ENCODE results near the gene WDFY4.

WDFY4 gene

GRCh38 chr10:48800007-48800675, 115.5 kb downstream of the WDFY4 start:
- DNase-seq: no peak

- no peak for DNase-seq
Observed at GRCh38 chr10:48801001-48801421, 116.3 kb downstream of the WDFY4 start.

- no peak for DNase-seq
Observed at GRCh38 chr10:48802611-48803071, 118.0 kb downstream of the WDFY4 start.

GRCh38 chr10:48803801-48804584, 119.3 kb downstream of the WDFY4 start:
- no peak for DNase-seq

- DNase-seq: peak; percentile 32
Observed at GRCh38 chr10:48804740-48805182, 120.1 kb downstream of the WDFY4 start.

GRCh38 chr10:48805411-48805810, 120.7 kb downstream of the WDFY4 start:
- DNase-seq: no peak

- DNase-seq: no peak
Observed at GRCh38 chr10:48805848-48806247, 121.2 kb downstream of the WDFY4 start.

GRCh38 chr10:48806342-48806741, 121.7 kb downstream of the WDFY4 start:
- DNase-seq: no peak

- no peak for DNase-seq
Observed at GRCh38 chr10:48807791-48808470, 123.3 kb downstream of the WDFY4 start.

- no peak for DNase-seq
Observed at GRCh38 chr10:48809261-48809660, 124.6 kb downstream of the WDFY4 start.

GRCh38 chr10:48811461-48811860, 126.8 kb downstream of the WDFY4 start:
- no peak for DNase-seq

- DNase-seq: no peak
Observed at GRCh38 chr10:48811917-48812316, 127.2 kb downstream of the WDFY4 start.

GRCh38 chr10:48813291-48813690, 128.6 kb downstream of the WDFY4 start:
- no peak for DNase-seq

- no peak for DNase-seq
Observed at GRCh38 chr10:48813825-48814224, 129.2 kb downstream of the WDFY4 start.

GRCh38 chr10:48814933-48815332, 130.3 kb downstream of the WDFY4 start:
- no peak for DNase-seq

GRCh38 chr10:48817141-48817540, 132.5 kb downstream of the WDFY4 start:
- no peak for DNase-seq

GRCh38 chr10:48818081-48818480, 133.4 kb downstream of the WDFY4 start:
- DNase-seq: no peak

- DNase-seq: no peak
Observed at GRCh38 chr10:48818861-48819520, 134.3 kb downstream of the WDFY4 start.

- DNase-seq: no peak
Observed at GRCh38 chr10:48819783-48820182, 135.1 kb downstream of the WDFY4 start.

- no peak for DNase-seq
Observed at GRCh38 chr10:48820231-48820630, 135.6 kb downstream of the WDFY4 start.

- DNase-seq: no peak
Observed at GRCh38 chr10:48820699-48821098, 136.0 kb downstream of the WDFY4 start.

GRCh38 chr10:48821111-48821510, 136.4 kb downstream of the WDFY4 start:
- no peak for DNase-seq

GRCh38 chr10:48821692-48822091, 137.0 kb downstream of the WDFY4 start:
- DNase-seq: no peak

All from NCI-H510A (cell line).